ENCODE measurements around the gene SEC14L3.

SEC14L3 gene

DNA sequence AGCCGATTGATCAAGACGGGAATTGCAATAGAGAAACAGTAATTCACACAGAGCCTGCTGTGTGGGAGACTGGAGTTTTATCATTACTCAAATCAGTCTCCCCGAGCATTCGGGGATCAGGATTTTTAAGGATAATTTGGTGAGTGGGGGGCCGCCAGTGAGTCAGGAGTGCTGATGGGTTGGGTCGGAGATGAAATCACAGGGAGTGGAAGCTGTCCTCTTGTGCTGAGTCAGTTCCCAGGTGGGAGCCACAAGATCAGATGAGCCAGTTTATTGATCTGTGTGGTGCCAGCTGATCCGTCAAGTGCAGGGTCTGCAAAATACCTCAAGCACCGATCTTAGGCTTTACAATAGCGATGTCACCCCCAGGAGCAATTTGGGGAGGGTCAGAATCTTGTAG, 30.7 kb downstream of the SEC14L3 start:
- TF ChIP-seq, protein P1, sequence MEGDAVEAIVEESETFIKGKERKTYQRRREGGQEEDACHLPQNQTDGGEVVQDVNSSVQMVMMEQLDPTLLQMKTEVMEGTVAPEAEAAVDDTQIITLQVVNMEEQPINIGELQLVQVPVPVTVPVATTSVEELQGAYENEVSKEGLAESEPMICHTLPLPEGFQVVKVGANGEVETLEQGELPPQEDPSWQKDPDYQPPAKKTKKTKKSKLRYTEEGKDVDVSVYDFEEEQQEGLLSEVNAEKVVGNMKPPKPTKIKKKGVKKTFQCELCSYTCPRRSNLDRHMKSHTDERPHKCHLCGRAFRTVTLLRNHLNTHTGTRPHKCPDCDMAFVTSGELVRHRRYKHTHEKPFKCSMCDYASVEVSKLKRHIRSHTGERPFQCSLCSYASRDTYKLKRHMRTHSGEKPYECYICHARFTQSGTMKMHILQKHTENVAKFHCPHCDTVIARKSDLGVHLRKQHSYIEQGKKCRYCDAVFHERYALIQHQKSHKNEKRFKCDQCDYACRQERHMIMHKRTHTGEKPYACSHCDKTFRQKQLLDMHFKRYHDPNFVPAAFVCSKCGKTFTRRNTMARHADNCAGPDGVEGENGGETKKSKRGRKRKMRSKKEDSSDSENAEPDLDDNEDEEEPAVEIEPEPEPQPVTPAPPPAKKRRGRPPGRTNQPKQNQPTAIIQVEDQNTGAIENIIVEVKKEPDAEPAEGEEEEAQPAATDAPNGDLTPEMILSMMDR (IDR thresholded peaks at IDR 0.05; ENCODE audit: low read depth, low read length) = no peak
- no peak overlapping the region for H3K4me3 ChIP-seq (ENCODE audit: low read depth, low read length)
- in situ Hi-C loops (cut with HindIII; ENCODE audit: low sequenced_read_pairs) = no loop called here
- DNase-seq (ENCODE audit: low read depth, low spot score) = no peak

DNA sequence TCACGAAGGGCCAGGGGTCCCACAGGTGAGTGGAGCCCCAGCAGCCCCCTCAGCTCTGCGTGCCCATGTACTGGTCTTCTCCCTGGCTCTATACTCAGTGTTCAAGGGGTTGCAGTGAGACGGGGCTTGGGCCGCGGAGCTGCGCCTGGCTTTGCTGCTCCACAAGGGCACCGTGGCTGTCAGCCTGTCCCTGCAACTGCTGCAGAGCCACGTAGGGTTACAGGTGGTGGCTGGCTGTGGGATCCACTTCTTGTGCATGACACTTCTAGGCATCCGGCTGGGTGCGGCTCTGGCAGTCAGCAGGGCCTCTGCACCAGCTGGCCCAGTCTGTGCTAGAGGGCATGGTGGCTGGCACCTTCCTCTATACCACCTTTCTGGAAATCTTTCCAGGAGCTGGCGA, 32.0 kb downstream of the SEC14L3 start:
- no peak for DNase-seq (ENCODE audit: low read depth, low spot score)
- in situ Hi-C loops (cut with HindIII; ENCODE audit: low sequenced_read_pairs) = no loop called here
- TF ChIP-seq, protein P1 (IDR thresholded peaks at IDR 0.05; ENCODE audit: low read depth, low read length) = no peak
- no peak overlapping the region for H3K4me3 ChIP-seq (ENCODE audit: low read depth, low read length)

DNA sequence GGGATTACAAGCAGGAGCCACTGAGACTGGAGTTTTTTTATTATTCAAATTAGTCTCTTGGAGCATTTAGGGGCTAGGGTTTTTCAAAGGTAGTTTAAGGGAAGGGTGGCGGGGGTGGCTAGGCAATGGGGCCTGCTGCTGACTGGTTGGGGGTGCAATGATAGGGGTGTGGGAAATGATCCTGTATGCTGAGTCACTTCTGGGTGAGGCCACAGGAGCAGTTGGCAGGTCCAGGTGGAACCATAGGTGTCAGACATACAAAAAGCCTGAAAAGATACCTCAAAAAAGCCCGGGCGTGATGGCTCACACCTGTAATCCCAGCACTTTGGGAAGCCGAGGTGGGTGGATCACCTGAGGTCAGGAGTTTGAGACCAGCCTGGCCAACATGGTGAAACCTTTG, 32.6 kb downstream of the SEC14L3 start:
- DNase-seq (ENCODE audit: low read depth, low spot score) = no peak
- in situ Hi-C loops (cut with HindIII; ENCODE audit: low sequenced_read_pairs) = no loop called here
- H3K4me3 ChIP-seq (ENCODE audit: low read depth, low read length) = no peak overlapping the region
- TF ChIP-seq, protein P1 (IDR thresholded peaks at IDR 0.05; ENCODE audit: low read depth, low read length) = no peak

DNA sequence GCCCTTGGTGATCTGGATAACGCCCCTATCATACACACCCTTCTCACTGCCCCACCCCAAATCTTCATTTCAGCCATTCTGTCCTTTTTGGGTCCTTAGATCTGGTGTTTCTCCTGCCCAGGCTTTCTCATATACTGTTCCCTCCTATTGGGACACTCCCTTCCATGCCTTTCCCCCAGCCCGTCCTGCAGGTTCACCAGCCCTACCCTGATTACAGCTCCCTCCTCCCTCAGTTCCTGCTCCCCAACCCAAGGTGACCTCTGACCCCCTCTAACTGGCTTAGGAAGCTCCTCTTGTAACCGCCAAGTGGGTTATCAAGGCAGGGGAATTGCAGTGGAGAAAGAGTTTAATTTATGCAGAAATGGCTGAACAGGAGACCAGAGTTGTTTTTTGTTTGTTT, 33.3 kb downstream of the SEC14L3 start:
- no peak overlapping the region for H3K4me3 ChIP-seq (ENCODE audit: low read depth, low read length)
- no peak for DNase-seq (ENCODE audit: low read depth, low spot score)
- in situ Hi-C loops (cut with HindIII; ENCODE audit: low sequenced_read_pairs) = no loop called here

DNA sequence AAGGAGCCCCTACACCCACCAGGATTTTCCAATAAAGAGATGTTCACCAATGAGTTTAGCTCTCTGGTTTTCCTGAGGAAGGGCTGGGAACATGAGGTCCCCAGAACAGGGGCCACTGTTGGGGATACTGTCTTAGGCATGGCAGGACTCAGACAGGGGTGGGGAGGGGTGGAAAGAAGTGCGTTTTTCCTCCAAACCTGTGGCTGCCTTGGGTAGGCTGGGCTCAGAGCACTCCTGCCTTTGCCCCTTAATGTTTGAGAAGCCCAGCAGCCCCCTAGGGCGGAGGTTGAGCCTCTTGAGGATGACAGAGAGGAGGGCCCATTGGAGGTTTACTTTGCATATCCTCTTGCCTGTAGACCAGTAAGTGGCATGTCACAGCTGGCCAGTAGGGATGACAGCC, 35.6 kb downstream of the SEC14L3 start:
- DNase-seq (ENCODE audit: low read depth, low spot score) = no peak
- no peak overlapping the region for H3K4me3 ChIP-seq (ENCODE audit: low read depth, low read length)
- TF ChIP-seq, protein P1 (IDR thresholded peaks at IDR 0.05; ENCODE audit: low read depth, low read length) = no peak
- in situ Hi-C loops (cut with HindIII; ENCODE audit: low sequenced_read_pairs) = no loop called here

More for the DNA sequence above, 33.3 kb downstream of the SEC14L3 start:
- TF ChIP-seq, protein P1 (IDR thresholded peaks at IDR 0.05; ENCODE audit: low read depth, low read length) = no peak

DNA sequence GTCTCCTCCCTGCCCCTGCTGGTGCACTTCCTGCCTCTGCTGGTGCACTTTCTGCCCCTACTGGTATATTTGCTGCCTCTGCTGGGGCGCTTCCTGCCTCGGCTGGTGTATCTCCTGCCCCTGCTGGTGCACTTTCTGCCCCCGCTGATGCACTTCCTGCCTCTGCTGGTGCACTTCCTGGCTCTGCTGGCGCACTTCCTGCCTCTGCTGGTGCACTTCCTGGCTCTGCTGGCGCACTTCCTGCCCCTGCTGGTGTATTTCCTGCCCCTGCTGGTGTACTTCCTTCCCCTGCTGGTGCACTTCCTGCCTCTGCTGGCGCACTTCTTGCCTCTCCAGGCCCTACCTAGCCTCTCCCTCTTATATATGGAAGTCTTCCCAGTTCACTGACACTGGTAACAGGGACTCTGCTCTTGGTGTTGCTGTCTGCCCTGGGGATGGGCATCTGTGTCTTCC, 36.1 kb downstream of the SEC14L3 start:
- in situ Hi-C loops (cut with HindIII; ENCODE audit: low sequenced_read_pairs) = no loop called here
- no peak for DNase-seq (ENCODE audit: low read depth, low spot score)
- TF ChIP-seq, protein P1 (IDR thresholded peaks at IDR 0.05; ENCODE audit: low read depth, low read length) = no peak
- H3K4me3 ChIP-seq (ENCODE audit: low read depth, low read length) = no peak overlapping the region

DNA sequence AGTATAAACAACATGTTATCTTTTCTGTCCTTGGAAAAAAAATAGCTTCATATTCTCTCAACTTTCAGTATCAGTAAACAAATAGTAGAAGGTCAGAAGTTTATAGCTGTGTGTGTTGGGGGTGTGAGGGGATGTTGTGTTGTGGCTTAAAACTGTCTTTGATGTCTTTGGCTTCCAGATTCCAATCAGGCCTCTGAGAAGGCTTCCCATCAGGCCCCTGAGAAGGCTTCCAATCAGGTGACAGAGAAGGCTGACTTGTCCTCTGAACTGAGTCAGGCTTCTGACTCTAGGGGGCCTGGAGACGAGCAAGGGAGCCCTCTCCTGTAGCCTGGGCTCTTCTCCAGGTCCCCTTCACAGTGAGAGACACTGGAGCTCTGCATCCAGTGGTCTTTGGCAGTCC, 37.0 kb downstream of the SEC14L3 start:
- no peak overlapping the region for H3K4me3 ChIP-seq (ENCODE audit: low read depth, low read length)
- no peak for DNase-seq (ENCODE audit: low read depth, low spot score)
- in situ Hi-C loops (cut with HindIII; ENCODE audit: low sequenced_read_pairs) = no loop called here
- TF ChIP-seq, protein P1 (IDR thresholded peaks at IDR 0.05; ENCODE audit: low read depth, low read length) = no peak
